ENCODE measurements around the gene PRICKLE1. TPM values are rescaled to one million over a fixed set of nuclear protein-coding genes. Genes with fewer than 3 reads are reported as not detected.

The PRICKLE1 gene
- polyA plus RNA-seq, 1 donor from 2014 or later, result 20.6 TPM

GRCh38 chr12:42468341-42468821, 121.2 kb downstream of the PRICKLE1 start:
- H3K36me3 ChIP-seq (ENCODE audit: insufficient read depth, low read length), result peaks cover 14% of the 10 kb centered on the region
- H3K27ac ChIP-seq (ENCODE audit: low read length), result no peak overlapping the region
- no peaks in the 10 kb centered on the region for H3F3A ChIP-seq (ENCODE audit: insufficient read depth, low read length, poor library complexity, severe bottlenecking)
- no peak overlapping the region for H3K4me2 ChIP-seq (ENCODE audit: low read length)
- TF ChIP-seq EP300 (conservative IDR thresholded peaks at IDR 0.05; ENCODE audit: poor library complexity, severe bottlenecking) (no peak), EZH2 (IDR thresholded peaks at IDR 0.05; ENCODE audit: borderline replicate concordance, insufficient read depth, low read length, poor library complexity, severe bottlenecking) (no peak)
- no peaks in the 10 kb centered on the region for H3K9me2 ChIP-seq (ENCODE audit: insufficient read depth, low read length)
- H2AFZ ChIP-seq (ENCODE audit: low read depth, low read length), result no peak overlapping the region
- no peak overlapping the region for H3K4me3 ChIP-seq (ENCODE audit: low read length)
- no peaks in the 10 kb centered on the region for H3K9me3 ChIP-seq (ENCODE audit: low read length)
- H3K27me3 ChIP-seq (ENCODE audit: insufficient read depth, low read depth, low read length), result no peaks in the 10 kb centered on the region
- H4K20me1 ChIP-seq (ENCODE audit: insufficient read depth), result no peaks in the 10 kb centered on the region
- no peak overlapping the region for H3K9ac ChIP-seq (ENCODE audit: low read length)
- H3K79me2 ChIP-seq (replicated peaks; ENCODE audit: insufficient read depth, low read length), result no peaks in the 10 kb centered on the region

- Histone ChIP-seq H4K20me1 (ENCODE audit: insufficient read depth) (no peaks in the 10 kb centered on the region), H2AFZ (ENCODE audit: low read depth, low read length) (no peak overlapping the region), H3F3A (ENCODE audit: insufficient read depth, low read length, poor library complexity, severe bottlenecking) (no peaks in the 10 kb centered on the region), H3K27me3 (ENCODE audit: insufficient read depth, low read depth, low read length) (no peaks in the 10 kb centered on the region), H3K4me2 (ENCODE audit: low read length) (no peak overlapping the region), H3K36me3 (ENCODE audit: insufficient read depth, low read length) (peaks cover 35% of the 10 kb centered on the region), H3K9ac (ENCODE audit: low read length) (no peak overlapping the region), H3K27ac (ENCODE audit: low read length) (no peak overlapping the region), H3K9me2 (ENCODE audit: insufficient read depth, low read length) (no peaks in the 10 kb centered on the region), H3K79me2 (replicated peaks; ENCODE audit: insufficient read depth, low read length) (no peaks in the 10 kb centered on the region), H3K9me3 (ENCODE audit: low read length) (no peaks in the 10 kb centered on the region), H3K4me3 (ENCODE audit: low read length) (no peak overlapping the region)
- no peak for TF ChIP-seq TAF1 (IDR thresholded peaks at IDR 0.05; ENCODE audit: low read depth)
- TF ChIP-seq RAD21 (conservative IDR thresholded peaks at IDR 0.05), result no peak
- no peak for TF ChIP-seq POLR2AphosphoS5 (IDR thresholded peaks at IDR 0.05)
Observed at GRCh38 chr12:42463671-42464070, 125.9 kb downstream of the PRICKLE1 start.

GRCh38 chr12:42462486-42462885, 127.1 kb downstream of the PRICKLE1 start:
- Histone ChIP-seq H3K9me2 (ENCODE audit: insufficient read depth, low read length) (no peaks in the 10 kb centered on the region), H4K20me1 (ENCODE audit: insufficient read depth) (peaks cover 3% of the 10 kb centered on the region), H3K36me3 (ENCODE audit: insufficient read depth, low read length) (peaks cover 35% of the 10 kb centered on the region), H2AFZ (ENCODE audit: low read depth, low read length) (no peak overlapping the region), H3K79me2 (replicated peaks; ENCODE audit: insufficient read depth, low read length) (peaks cover 4% of the 10 kb centered on the region), H3K4me3 (ENCODE audit: low read length) (no peak overlapping the region), H3K27me3 (ENCODE audit: insufficient read depth, low read depth, low read length) (no peaks in the 10 kb centered on the region), H3K4me2 (ENCODE audit: low read length) (no peak overlapping the region), H3F3A (ENCODE audit: insufficient read depth, low read length, poor library complexity, severe bottlenecking) (no peaks in the 10 kb centered on the region), H3K27ac (ENCODE audit: low read length) (no peak overlapping the region), H3K9ac (ENCODE audit: low read length) (no peak overlapping the region), H3K9me3 (ENCODE audit: low read length) (no peaks in the 10 kb centered on the region)
- no peak for TF ChIP-seq CTCF (IDR thresholded peaks at IDR 0.05; ENCODE audit: poor library complexity, severe bottlenecking)
- no peak for TF ChIP-seq RAD21 (conservative IDR thresholded peaks at IDR 0.05)
- no peak for TF ChIP-seq TAF1 (IDR thresholded peaks at IDR 0.05; ENCODE audit: low read depth)
- TF ChIP-seq EZH2 (IDR thresholded peaks at IDR 0.05; ENCODE audit: borderline replicate concordance, insufficient read depth, low read length, poor library complexity, severe bottlenecking), result no peak
- TF ChIP-seq REST (IDR thresholded peaks at IDR 0.05; ENCODE audit: borderline replicate concordance), result no peak
